Measurements from ENCODE around the gene THY1.

The THY1 gene

DNA sequence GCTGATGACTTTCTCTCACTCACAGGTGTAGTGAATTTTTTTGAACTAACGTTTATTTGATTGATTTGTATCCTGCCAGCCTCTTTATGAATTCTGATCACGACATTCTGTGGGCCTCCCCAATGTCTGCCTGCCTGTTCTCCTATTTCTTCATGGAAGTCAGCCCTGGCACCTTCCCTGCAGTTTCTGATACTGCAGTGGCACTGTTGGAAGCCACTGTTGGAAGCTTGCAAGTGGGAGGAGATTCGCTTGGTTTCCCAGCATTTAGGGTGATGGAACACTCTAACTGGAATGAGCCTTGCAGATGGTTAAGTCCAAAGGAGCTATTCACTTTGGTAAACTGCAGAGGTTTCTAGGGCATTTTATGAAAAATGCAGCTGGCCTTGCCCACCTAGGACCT lies 1.3 kb upstream of the THY1 start:
- no peak for DNase-seq (ENCODE audit: extremely low read depth, insufficient read length)
- TF ChIP-seq, protein P1, sequence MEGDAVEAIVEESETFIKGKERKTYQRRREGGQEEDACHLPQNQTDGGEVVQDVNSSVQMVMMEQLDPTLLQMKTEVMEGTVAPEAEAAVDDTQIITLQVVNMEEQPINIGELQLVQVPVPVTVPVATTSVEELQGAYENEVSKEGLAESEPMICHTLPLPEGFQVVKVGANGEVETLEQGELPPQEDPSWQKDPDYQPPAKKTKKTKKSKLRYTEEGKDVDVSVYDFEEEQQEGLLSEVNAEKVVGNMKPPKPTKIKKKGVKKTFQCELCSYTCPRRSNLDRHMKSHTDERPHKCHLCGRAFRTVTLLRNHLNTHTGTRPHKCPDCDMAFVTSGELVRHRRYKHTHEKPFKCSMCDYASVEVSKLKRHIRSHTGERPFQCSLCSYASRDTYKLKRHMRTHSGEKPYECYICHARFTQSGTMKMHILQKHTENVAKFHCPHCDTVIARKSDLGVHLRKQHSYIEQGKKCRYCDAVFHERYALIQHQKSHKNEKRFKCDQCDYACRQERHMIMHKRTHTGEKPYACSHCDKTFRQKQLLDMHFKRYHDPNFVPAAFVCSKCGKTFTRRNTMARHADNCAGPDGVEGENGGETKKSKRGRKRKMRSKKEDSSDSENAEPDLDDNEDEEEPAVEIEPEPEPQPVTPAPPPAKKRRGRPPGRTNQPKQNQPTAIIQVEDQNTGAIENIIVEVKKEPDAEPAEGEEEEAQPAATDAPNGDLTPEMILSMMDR (IDR thresholded peaks at IDR 0.05; ENCODE audit: insufficient read depth, low read length, poor library complexity, severe bottlenecking) = no peak
- H3K27me3 ChIP-seq (replicated peaks; ENCODE audit: control insufficient read depth, insufficient read depth, low read length) = no peaks in the 10 kb centered on the region
- H3K36me3 ChIP-seq (ENCODE audit: control insufficient read depth, insufficient read depth, low read length) = no peaks in the 10 kb centered on the region
- no peak overlapping the region for H3K4me3 ChIP-seq (replicated peaks; ENCODE audit: low read depth, low read length)

DNA sequence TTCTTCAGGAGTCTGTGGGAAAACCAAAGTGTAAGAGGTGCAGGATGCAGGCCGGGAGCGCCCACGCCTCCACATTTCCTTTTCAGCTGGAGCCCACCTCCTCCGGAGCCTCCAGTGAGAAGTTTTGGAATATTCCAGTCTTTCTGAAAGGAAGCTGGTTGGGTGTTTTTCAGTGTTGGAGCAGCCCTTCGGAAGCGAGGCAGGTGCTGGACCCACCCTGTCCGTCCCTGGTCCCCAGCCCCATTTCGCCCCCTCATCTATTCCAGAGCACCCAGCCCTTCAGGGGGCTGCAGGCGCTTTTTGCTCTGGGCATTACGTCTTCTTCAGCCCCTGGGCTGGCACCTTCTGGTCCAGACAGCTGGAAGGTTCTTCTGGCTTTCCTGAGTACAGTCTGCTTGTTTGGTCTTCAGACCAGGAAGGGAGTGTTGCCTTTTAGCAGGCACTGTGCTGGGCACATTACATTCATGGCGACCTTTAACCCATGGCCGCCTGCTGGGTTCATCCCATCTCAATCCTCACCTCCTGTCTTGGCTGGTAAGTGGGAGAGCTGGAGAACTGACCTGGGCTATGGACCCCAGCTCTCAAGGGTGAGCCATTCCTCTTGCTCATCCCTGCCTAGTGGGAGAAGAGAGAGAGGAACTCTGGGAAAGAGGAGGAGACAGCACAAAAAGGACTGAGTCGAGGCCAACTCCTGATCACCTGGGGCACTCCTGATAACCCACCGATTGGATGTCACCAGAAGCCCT lies 710 bp upstream of the THY1 start:
- no peak for DNase-seq (ENCODE audit: extremely low read depth, insufficient read length)
- H3K36me3 ChIP-seq (ENCODE audit: control insufficient read depth, insufficient read depth, low read length) = no peaks in the 10 kb centered on the region
- TF ChIP-seq, protein P1 (IDR thresholded peaks at IDR 0.05; ENCODE audit: insufficient read depth, low read length, poor library complexity, severe bottlenecking) = no peak
- H3K27me3 ChIP-seq (replicated peaks; ENCODE audit: control insufficient read depth, insufficient read depth, low read length) = no peaks in the 10 kb centered on the region
- no peak overlapping the region for H3K4me3 ChIP-seq (replicated peaks; ENCODE audit: low read depth, low read length)

DNA sequence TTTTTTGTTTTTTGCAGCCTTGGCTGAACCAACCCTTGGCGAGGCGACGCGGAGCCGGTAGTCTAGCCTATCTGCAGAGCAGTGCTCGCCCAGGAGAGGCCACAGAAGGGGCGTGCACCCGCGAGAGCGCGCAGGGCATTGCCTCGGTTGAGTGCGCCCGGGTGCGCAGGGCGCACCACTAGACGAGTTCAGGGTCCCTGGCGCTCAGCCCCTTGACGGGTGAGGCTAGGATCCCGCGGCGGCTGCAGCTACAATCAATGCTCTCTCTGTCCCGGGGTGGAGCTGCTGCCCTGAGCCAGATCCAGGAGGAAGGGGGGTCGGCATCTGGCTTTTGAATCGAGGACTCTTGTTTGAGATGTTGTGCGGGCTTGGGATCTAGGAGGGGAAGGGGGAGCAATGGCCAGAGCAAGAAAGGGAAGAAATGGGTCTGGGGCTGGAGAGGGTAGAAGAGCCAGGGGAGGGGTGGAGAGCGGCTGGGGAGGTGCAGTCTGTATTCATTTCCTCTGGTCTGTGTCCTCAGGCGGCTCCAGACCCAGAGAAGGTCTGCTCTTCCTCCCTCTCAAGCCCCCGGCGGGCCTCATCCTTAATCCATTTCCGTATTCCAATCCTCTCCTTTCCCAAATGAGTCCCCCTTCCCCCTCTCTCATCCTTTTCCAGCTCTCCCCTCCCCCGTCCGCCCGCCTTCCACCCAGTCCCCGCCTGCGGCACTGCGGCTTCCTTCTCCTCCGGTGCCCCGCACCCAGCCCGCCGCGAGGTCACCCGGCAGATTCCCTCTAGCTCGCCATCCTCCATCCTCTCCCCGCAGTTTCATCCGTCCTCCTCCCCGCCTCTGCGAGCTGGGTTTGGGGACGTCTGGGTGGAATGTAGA lies 797 bp downstream of the THY1 start:
- peak overlapping the region; percentile 45 for H3K4me3 ChIP-seq (replicated peaks; ENCODE audit: low read depth, low read length)
- H3K36me3 ChIP-seq (ENCODE audit: control insufficient read depth, insufficient read depth, low read length) = no peaks in the 10 kb centered on the region
- no peaks in the 10 kb centered on the region for H3K27me3 ChIP-seq (replicated peaks; ENCODE audit: control insufficient read depth, insufficient read depth, low read length)
- TF ChIP-seq, protein P1 (IDR thresholded peaks at IDR 0.05; ENCODE audit: insufficient read depth, low read length, poor library complexity, severe bottlenecking) = peak; percentile 6
- no peak for DNase-seq (ENCODE audit: extremely low read depth, insufficient read length)

DNA sequence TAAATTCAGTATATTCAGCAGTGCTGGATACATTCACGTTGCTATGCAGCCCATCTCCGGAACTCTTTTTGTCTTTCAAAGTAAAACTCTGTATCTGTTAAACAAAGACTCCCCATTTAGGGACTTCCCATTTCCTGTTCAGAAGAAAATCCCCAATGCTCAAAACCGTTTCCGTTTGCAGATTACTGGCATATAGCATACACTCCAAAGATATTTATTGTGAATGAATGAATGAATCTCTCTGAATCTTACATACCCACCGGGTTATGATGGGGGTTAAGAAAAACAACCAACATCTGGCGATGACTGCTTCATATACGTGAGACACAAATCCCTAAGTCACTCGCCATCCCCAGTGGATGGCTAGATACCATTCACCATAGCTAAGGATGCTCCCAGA lies 1.6 kb downstream of the THY1 start:
- TF ChIP-seq, protein P1 (IDR thresholded peaks at IDR 0.05; ENCODE audit: insufficient read depth, low read length, poor library complexity, severe bottlenecking) = no peak
- no peaks in the 10 kb centered on the region for H3K27me3 ChIP-seq (replicated peaks; ENCODE audit: control insufficient read depth, insufficient read depth, low read length)
- H3K36me3 ChIP-seq (ENCODE audit: control insufficient read depth, insufficient read depth, low read length) = no peaks in the 10 kb centered on the region
- H3K4me3 ChIP-seq (replicated peaks; ENCODE audit: low read depth, low read length) = peak overlapping the region; percentile 45
- DNase-seq (ENCODE audit: extremely low read depth, insufficient read length) = no peak

DNA sequence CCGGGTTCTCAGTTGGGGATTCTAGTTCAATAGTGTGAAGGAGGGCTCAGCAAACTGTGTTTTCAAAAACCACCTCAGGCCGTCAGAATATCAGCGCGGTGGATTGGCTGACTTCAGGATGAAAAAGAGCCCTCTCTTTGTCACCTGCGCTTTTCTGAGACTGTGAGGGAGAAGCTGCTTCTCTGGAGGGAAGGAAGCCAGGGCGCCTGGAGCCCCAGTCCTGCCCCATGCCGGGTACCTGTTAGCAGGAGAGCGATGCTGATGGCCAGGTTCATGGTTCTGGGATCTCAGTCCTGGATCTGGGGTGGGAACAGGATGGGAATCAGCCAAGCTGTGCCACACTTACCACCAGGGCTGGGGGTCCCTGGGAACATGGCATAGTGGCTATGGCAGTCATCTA lies 2.3 kb downstream of the THY1 start:
- Histone ChIP-seq H3K27me3 (replicated peaks; ENCODE audit: control insufficient read depth, insufficient read depth, low read length) (no peaks in the 10 kb centered on the region), H3K36me3 (ENCODE audit: control insufficient read depth, insufficient read depth, low read length) (no peaks in the 10 kb centered on the region), H3K4me3 (replicated peaks; ENCODE audit: low read depth, low read length) (no peak overlapping the region)
- TF ChIP-seq, protein P1 (IDR thresholded peaks at IDR 0.05; ENCODE audit: insufficient read depth, low read length, poor library complexity, severe bottlenecking) = no peak
- DNase-seq (ENCODE audit: extremely low read depth, insufficient read length) = no peak

All from GM06990 (cell line).